HepG2 (cell line): ENCODE results near the gene PSMD4. TPM values are rescaled to one million over a fixed set of nuclear protein-coding genes. Genes with fewer than 3 reads are reported as not detected.

ENCODE experiments used
- ATF3 ChIP-seq: sonication (generic); formaldehyde crosslinking; IDR thresholded peaks from 2 replicates; pipeline ENCODE4 v1.4.0; 2020; ENCODE audit warnings: missing genetic modification reagents
- DMTF1 ChIP-seq: sonication (generic); formaldehyde crosslinking; IDR thresholded peaks from 2 replicates; pipeline ENCODE4 v1.4.0; 2020; ENCODE audit warnings: mild to moderate bottlenecking, missing genetic modification reagents
- HDAC2 ChIP-seq: sonication (generic); formaldehyde crosslinking; IDR thresholded peaks from 2 replicates; pipeline ENCODE4 v1.4.0; 2020; ENCODE audit warnings: missing genetic modification reagents
- HDAC6 ChIP-seq: fragments of 200-600 bp; sonication (generic); IDR thresholded peaks from 2 replicates; pipeline ENCODE4 v1.7.0; 2017; ENCODE audit warnings: mild to moderate bottlenecking, antibody characterized with exemption, low read length, low read depth
- MXI1 ChIP-seq: IDR thresholded peaks from 3 replicates; pipeline ENCODE4 v1.6.1; 2012; ENCODE audit warnings: low read depth, low read length, inconsistent platforms, borderline replicate concordance
- SKI ChIP-seq: fragments of 450-650 bp; IDR thresholded peaks from one replicate; pipeline ENCODE4 v1.6.1; 2018; ENCODE audit warnings: mild to moderate bottlenecking; ENCODE audit not compliant: partially characterized antibody
- TARDBP ChIP-seq: sonication (generic); formaldehyde crosslinking; IDR thresholded peaks from 2 replicates; pipeline ENCODE4 v1.8.0; 2022; ENCODE audit warnings: mild to moderate bottlenecking, missing genetic modification reagents
- ZBTB20 ChIP-seq: sonication (generic); formaldehyde crosslinking; IDR thresholded peaks from 2 replicates; pipeline ENCODE4 v1.8.1; 2023; ENCODE audit warnings: missing genetic modification reagents, low read depth, mild to moderate bottlenecking, borderline replicate concordance
- ZMAT3 ChIP-seq: sonication (generic); formaldehyde crosslinking; conservative IDR thresholded peaks from 2 replicates; pipeline ENCODE4 v1.7.0; 2021; ENCODE audit warnings: missing genetic modification reagents
- polyA plus RNA-seq, 8 experiments: library from polyadenylated mRNA; depleted of rRNA in 3 of 8; stranded (reverse) in 7 of 8; unstranded in 1 of 8; fragments of >200 nt; fragmentation: Illumina TruSeq in 4 of 8; extraction: Trizol in 4 of 8; gene quantifications; 2 replicates each; pipeline versions ENCODE4 v1.2.1 to v1.2.3, GENCODE V29; 2011 to 2016; ENCODE audit warnings: low read depth in 4 of 8, missing spikeins in 1 of 8, mixed read lengths in 1 of 8; ENCODE audit not compliant: insufficient read depth in 1 of 8
- total RNA-seq, 5 experiments: library from RNA; depleted of rRNA; stranded (reverse); fragments of >200 nt; fragmentation: Illumina TruSeq; extraction: Trizol; gene quantifications; 2 replicates each; pipeline ENCODE4 v1.2.3, GENCODE V29; 2016; ENCODE audit warnings: low read depth in 1 of 5
- TF ChIP-seq, protein P1 (sequence below): sonication (generic); formaldehyde crosslinking; IDR thresholded peaks from 2 replicates; pipeline ENCODE4 v1.4.0; 2020; ENCODE audit warnings: missing genetic modification reagents, low read depth, mild to moderate bottlenecking, borderline replicate concordance
- TF ChIP-seq, protein P2 (sequence below): sonication (generic); formaldehyde crosslinking; IDR thresholded peaks from 2 replicates; pipeline ENCODE4 v1.8.1; 2023; ENCODE audit warnings: mild to moderate bottlenecking, missing genetic modification reagents
- TF ChIP-seq, protein P3 (sequence below): sonication (generic); formaldehyde crosslinking; IDR thresholded peaks from 2 replicates; pipeline ENCODE4 v1.4.0; 2020; ENCODE audit warnings: missing genetic modification reagents

The PSMD4 gene
- total and polyA plus RNA-seq, 2 of the 13 experiments (the other 11 are each of a cell fraction or from before 2014, with no cell fraction given) = 194 to 243 TPM

DNA sequence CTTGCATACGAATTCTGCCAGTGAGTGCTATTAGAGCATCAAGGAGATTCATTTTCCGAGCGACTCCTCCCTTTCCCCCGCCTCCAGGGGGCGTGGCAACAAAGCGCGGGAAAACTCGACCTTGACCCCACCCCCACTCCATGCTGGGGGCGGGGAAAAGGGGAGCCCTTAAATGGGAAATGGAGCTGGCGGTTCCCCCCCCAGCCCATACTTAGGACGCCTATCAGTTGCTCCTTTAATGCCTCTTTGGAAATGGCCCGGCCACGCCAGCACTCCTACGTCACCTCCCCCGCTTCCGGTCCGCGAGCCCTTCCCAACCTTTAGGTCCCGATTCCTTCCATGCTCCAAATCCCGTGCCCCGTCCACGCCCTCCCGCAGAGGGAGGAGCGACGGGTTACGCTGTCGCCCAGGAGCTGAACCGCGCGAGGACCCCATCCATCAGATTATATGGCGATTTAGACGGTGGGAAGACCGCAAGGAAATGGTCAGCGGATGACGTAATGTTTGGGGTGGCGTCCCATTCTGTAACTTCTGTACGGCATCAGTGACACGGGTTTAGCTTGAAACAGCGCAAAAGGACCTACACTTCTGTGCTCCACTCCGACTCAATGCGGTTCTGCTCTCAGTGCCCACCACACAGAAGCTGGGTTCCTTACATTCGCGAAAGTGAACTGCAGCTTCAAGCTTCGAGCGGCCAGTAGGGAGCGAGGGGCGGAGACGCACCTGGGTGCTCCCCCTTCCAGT, 26.9 kb downstream of the PSMD4 start (continued):
- TF ChIP-seq ZBTB20 = peak; percentile 77; the same call in 1 of the 2 replicates
- TF ChIP-seq SKI = no peak
- no peak for TF ChIP-seq HDAC2 (CRISPR knock-in tag)
- TF ChIP-seq, protein P1, sequence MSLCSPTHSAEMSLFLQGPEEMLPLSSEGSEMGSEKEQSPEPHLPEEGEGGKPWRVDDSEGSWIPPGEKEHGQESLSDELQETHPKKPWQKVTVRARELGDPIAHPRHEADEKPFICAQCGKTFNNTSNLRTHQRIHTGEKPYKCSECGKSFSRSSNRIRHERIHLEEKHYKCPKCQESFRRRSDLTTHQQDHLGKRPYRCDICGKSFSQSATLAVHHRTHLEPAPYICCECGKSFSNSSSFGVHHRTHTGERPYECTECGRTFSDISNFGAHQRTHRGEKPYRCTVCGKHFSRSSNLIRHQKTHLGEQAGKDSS (CRISPR knock-in tag) = no peak
- TF ChIP-seq, protein P2, sequence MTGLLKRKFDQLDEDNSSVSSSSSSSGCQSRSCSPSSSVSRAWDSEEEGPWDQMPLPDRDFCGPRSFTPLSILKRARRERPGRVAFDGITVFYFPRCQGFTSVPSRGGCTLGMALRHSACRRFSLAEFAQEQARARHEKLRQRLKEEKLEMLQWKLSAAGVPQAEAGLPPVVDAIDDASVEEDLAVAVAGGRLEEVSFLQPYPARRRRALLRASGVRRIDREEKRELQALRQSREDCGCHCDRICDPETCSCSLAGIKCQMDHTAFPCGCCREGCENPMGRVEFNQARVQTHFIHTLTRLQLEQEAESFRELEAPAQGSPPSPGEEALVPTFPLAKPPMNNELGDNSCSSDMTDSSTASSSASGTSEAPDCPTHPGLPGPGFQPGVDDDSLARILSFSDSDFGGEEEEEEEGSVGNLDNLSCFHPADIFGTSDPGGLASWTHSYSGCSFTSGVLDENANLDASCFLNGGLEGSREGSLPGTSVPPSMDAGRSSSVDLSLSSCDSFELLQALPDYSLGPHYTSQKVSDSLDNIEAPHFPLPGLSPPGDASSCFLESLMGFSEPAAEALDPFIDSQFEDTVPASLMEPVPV (CRISPR knock-in tag) = peak; percentile 81; the same call in 1 of the 2 replicates
- TF ChIP-seq ATF3 (CRISPR knock-in tag) = peak; percentile 69; the same call in 1 of the 2 replicates
- peak; percentile 53; the same call in 2 of the 3 replicates for TF ChIP-seq MXI1
- no peak for TF ChIP-seq DMTF1 (CRISPR knock-in tag)
- no peak; the same call in 1 of the 2 replicates for TF ChIP-seq ZMAT3 (CRISPR knock-in tag)
- peak; percentile 69; the same call in 1 of the 2 replicates for TF ChIP-seq TARDBP (CRISPR knock-in tag)
- TF ChIP-seq HDAC6 = no peak
- TF ChIP-seq, protein P3, sequence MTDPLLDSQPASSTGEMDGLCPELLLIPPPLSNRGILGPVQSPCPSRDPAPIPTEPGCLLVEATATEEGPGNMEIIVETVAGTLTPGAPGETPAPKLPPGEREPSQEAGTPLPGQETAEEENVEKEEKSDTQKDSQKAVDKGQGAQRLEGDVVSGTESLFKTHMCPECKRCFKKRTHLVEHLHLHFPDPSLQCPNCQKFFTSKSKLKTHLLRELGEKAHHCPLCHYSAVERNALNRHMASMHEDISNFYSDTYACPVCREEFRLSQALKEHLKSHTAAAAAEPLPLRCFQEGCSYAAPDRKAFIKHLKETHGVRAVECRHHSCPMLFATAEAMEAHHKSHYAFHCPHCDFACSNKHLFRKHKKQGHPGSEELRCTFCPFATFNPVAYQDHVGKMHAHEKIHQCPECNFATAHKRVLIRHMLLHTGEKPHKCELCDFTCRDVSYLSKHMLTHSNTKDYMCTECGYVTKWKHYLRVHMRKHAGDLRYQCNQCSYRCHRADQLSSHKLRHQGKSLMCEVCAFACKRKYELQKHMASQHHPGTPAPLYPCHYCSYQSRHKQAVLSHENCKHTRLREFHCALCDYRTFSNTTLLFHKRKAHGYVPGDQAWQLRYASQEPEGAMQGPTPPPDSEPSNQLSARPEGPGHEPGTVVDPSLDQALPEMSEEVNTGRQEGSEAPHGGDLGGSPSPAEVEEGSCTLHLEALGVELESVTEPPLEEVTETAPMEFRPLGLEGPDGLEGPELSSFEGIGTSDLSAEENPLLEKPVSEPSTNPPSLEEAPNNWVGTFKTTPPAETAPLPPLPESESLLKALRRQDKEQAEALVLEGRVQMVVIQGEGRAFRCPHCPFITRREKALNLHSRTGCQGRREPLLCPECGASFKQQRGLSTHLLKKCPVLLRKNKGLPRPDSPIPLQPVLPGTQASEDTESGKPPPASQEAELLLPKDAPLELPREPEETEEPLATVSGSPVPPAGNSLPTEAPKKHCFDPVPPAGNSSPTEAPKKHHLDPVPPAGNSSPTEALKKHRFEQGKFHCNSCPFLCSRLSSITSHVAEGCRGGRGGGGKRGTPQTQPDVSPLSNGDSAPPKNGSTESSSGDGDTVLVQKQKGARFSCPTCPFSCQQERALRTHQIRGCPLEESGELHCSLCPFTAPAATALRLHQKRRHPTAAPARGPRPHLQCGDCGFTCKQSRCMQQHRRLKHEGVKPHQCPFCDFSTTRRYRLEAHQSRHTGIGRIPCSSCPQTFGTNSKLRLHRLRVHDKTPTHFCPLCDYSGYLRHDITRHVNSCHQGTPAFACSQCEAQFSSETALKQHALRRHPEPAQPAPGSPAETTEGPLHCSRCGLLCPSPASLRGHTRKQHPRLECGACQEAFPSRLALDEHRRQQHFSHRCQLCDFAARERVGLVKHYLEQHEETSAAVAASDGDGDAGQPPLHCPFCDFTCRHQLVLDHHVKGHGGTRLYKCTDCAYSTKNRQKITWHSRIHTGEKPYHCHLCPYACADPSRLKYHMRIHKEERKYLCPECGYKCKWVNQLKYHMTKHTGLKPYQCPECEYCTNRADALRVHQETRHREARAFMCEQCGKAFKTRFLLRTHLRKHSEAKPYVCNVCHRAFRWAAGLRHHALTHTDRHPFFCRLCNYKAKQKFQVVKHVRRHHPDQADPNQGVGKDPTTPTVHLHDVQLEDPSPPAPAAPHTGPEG (CRISPR knock-in tag) = 0 out of 2 replicates have a peak, but pooled peaks have one; percentile 11
